ENCODE measurements around the gene TTC7B. TPM values are rescaled to one million over a fixed set of nuclear protein-coding genes. Genes with fewer than 3 reads are reported as not detected.

Gene TTC7B
- polyA plus RNA-seq, 1 donor (not counting 4 experiments of a cell fraction or from before 2014, with no cell fraction given), result 21.4 TPM

- H3K27ac ChIP-seq (ENCODE audit: control insufficient read depth, insufficient read depth, low read length), result no peak overlapping the region
- H3K79me2 ChIP-seq (ENCODE audit: control insufficient read depth, insufficient read depth, low read length), result no peaks in the 10 kb centered on the region
- dilution Hi-C loops (cut with MboI; ENCODE audit: extremely low pct_ligation_motif_present, low sequenced_read_pairs), result no loop called here
- no peak overlapping the region for H2AFZ ChIP-seq (ENCODE audit: control insufficient read depth, low read length)
- H3K36me3 ChIP-seq (ENCODE audit: control insufficient read depth in 2 of 2, extremely low read depth in 1 of 2, insufficient read depth in 2 of 2, low read length in 2 of 2), result no peaks in the 10 kb centered on the region
- peaks cover 3% of the 10 kb centered on the region for H3K4me1 ChIP-seq (ENCODE audit: control insufficient read depth, extremely low read depth, insufficient read depth, low read length)
- H3K4me3 ChIP-seq (ENCODE audit: control insufficient read depth in 2 of 3, extremely low read depth in 1 of 3, insufficient read depth in 2 of 3, low read depth in 1 of 3, low read length in 3 of 3), result no peak overlapping the region
- DNase-seq (ENCODE audit: low read depth, low spot score) (no peak), FAIRE-seq (no peak)
- H3K4me2 ChIP-seq (ENCODE audit: control insufficient read depth, extremely low read depth, insufficient read depth, low read depth, low read length), result no peak overlapping the region
- TF ChIP-seq EZH2 (IDR thresholded peaks at IDR 0.05; ENCODE audit: low read length) (no peak), CTCF (optimal IDR thresholded peaks at IDR 0.05 in 1 of 3, IDR thresholded peaks at IDR 0.05 in 1 of 3, conservative IDR thresholded peaks at IDR 0.05 in 1 of 3; ENCODE audit: extremely low read depth in 1 of 3, insufficient read depth in 2 of 3, low read length in 3 of 3) (no peak)
- H3K9me3 ChIP-seq (ENCODE audit: control insufficient read depth, low read depth, low read length), result no peaks in the 10 kb centered on the region
- no peaks in the 10 kb centered on the region for H4K20me1 ChIP-seq (ENCODE audit: control insufficient read depth, extremely low read depth, insufficient read depth, low read length)
- H3K9me1 ChIP-seq (ENCODE audit: control insufficient read depth, extremely low read depth, insufficient read depth, low read length), result no peaks in the 10 kb centered on the region
- no peak overlapping the region for H3K9ac ChIP-seq (ENCODE audit: control insufficient read depth, extremely low read depth, insufficient read depth, low read length)
- no peaks in the 10 kb centered on the region for H3K27me3 ChIP-seq (ENCODE audit: control insufficient read depth, extremely low read depth, insufficient read depth, low read length)
Observed at GRCh38 chr14:90630171-90630806, 185.9 kb downstream of the TTC7B start.

- H3K9me3 ChIP-seq (ENCODE audit: control insufficient read depth, low read depth, low read length), result no peaks in the 10 kb centered on the region
- H4K20me1 ChIP-seq (ENCODE audit: control insufficient read depth, extremely low read depth, insufficient read depth, low read length), result no peaks in the 10 kb centered on the region
- no peak overlapping the region for H3K4me2 ChIP-seq (ENCODE audit: control insufficient read depth, extremely low read depth, insufficient read depth, low read depth, low read length)
- H3K27ac ChIP-seq (ENCODE audit: control insufficient read depth, insufficient read depth, low read length), result no peak overlapping the region
- no peaks in the 10 kb centered on the region for H3K79me2 ChIP-seq (ENCODE audit: control insufficient read depth, insufficient read depth, low read length)
- dilution Hi-C loops (cut with MboI; ENCODE audit: extremely low pct_ligation_motif_present, low sequenced_read_pairs), result no loop called here
- FAIRE-seq (no peak), DNase-seq (ENCODE audit: low read depth, low spot score) (no peak)
- H3K9ac ChIP-seq (ENCODE audit: control insufficient read depth, extremely low read depth, insufficient read depth, low read length), result no peak overlapping the region
- no peaks in the 10 kb centered on the region for H3K27me3 ChIP-seq (ENCODE audit: control insufficient read depth, extremely low read depth, insufficient read depth, low read length)
- peaks cover 2% of the 10 kb centered on the region for H3K9me1 ChIP-seq (ENCODE audit: control insufficient read depth, extremely low read depth, insufficient read depth, low read length)
- no peak overlapping the region for H2AFZ ChIP-seq (ENCODE audit: control insufficient read depth, low read length)
- H3K36me3 ChIP-seq (ENCODE audit: control insufficient read depth in 2 of 2, extremely low read depth in 1 of 2, insufficient read depth in 2 of 2, low read length in 2 of 2), result no peaks in the 10 kb centered on the region
- H3K4me1 ChIP-seq (ENCODE audit: control insufficient read depth, extremely low read depth, insufficient read depth, low read length), result peaks cover 11% of the 10 kb centered on the region
- TF ChIP-seq CTCF (optimal IDR thresholded peaks at IDR 0.05 in 1 of 3, IDR thresholded peaks at IDR 0.05 in 1 of 3, conservative IDR thresholded peaks at IDR 0.05 in 1 of 3; ENCODE audit: extremely low read depth in 1 of 3, insufficient read depth in 2 of 3, low read length in 3 of 3), result no peak
- no peak for TF ChIP-seq EZH2 (IDR thresholded peaks at IDR 0.05; ENCODE audit: low read length)
- no peak overlapping the region for H3K4me3 ChIP-seq (ENCODE audit: control insufficient read depth in 2 of 3, extremely low read depth in 1 of 3, insufficient read depth in 2 of 3, low read depth in 1 of 3, low read length in 3 of 3)
Observed at GRCh38 chr14:90629471-90629870, 186.8 kb downstream of the TTC7B start.

Data from keratinocyte (primary cell).